CD4-positive, alpha-beta T cell treated with Interleukin-10 for 1 hour (primary cell): ENCODE measurements around the gene SYT3.
A peak's percentile ranks its signal among the peaks of the same experiment; 100 is the strongest.

Experiments
- DNase-seq: peaks from one replicate; pipeline ENCODE4 v3.0.0-alpha.2; 2020

Gene SYT3

DNA sequence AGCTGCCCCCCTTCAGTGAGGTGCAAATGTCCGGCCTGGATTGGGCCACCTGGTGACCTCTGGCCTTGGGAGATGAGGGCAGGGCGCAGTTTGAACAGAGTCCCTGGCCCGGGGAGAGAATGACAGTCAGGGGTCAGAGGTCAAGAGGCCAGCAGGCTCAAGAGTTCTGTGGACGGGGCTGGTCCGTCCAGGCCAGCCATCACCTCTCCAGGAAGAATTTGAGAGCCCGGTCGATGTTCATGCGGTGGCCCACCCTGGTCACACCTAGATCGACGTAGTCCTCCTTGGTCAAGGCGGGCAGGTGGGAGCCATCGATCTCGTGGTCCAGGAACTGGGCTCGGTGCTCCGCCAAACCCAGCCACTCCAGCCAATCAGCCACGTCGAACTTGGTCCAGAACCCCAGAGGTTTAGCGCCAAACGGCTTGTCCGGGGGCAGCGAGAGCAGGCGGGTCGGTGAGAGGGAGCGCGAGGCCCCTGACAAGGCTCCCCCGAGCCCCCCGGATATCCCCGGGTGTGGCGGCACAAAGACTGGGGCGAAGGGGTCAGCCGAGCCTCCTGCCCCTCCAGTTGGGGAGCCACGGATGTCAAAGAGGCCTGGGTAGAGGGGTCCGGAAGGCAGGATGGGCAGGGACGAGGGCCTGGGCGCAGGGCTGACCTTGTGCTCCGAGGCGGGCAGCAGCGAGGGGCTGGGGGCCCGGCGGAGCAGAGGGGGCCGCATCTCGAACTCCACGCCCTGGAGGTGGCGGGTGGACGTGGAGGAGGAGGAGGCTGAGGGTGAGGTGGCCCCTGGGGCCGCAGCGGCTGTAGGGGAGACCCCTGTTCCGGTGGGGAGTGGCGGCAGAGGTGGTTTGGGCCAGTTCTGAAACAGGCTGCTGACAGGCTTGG, 22.3 kb upstream of the SYT3 start:
- DNase-seq, result no peak

GRCh38 chr19:50661023-50661422, 21.3 kb upstream of the SYT3 start:
- DNase-seq, result no peak

DNA sequence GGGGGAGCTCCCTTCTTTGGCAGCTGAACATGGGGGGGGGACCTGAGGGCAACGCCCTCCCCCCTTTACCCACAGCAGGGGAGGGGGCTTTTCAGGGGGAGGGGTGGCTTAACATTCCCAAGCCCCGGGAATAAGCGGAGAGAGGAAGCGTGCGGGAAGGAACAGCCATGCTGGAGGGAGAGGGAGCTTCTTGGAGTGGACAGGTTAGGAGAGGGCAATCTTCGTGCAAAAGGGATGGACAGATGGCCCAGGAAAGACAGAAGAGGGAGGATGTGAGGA, 20.3 kb upstream of the SYT3 start:
- DNase-seq, result no peak

DNA sequence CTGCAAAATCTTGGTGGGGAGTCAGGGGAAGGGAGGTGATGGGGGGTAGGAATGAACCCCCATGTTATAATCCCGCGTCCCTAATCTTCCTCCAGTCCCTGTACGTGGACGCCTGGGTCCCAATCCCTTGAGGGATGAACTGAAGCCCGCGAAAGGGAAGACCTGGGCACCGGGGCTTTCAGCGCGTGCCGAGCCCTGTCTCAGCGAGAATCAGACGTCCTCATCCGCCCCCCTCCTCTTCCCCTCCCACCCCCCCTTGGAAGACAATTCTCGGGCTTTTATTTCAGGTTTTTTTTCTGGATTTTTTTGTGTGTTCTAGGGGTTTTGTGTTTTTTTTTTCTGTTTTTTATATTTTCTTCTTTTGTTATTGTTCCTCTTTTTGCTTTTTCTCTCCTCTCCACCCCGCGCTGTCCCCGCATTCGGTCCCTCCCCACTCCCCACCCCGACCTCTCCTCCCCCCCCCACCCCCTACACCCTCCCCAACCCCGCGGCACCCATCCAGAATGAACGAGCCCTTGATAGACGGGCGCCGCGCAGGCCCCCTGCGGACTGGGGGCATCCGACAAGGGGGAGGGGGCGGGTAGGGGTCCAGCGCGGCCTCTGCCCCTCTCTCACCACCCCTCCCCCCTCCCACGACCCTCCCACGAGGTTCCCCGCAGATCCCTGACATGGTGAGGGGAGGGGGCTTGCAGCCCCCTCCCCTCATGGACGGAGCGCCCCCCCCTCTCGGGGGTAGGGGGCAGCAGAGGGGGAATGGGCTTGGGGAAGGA, 19.8 kb upstream of the SYT3 start:
- DNase-seq, result no peak

- peak; percentile 56 for DNase-seq
Measured at GRCh38 chr19:50658441-50659317, 19.0 kb upstream of the SYT3 start.

DNA sequence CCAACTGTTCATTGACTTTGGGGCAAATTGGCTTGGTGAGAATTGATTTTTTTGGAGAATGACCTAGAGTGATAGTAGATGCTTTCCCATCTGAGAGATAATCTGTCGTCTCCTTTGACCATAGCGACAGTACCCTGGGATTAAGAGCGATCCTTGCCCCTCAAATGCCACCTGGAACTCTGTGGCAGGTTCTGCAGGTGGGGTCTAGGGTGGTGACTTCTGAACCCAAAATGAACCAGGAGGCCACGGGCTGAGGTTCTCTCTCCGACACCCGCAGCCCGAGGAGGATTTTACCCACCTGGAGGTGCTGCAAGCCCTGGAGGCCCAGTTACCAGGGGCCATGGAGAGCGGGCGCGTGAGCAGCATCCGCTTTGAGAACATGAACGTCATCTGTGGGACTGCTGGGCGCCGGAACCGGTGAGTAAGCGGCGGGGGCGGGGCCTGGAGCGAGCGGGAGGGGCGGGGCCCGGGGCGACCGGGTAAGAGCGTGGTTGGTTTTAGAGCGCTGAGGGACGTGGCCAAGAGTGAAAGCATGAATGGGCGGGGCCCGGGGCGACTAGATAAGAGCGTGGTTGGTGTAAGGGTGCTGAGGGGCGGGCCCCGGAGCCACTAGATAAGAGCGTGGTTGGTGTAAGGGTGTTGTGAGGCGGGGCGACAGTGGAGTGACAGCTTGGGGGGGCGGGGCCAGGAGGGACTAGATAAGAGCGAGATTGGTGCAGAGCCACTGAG, 18.2 kb upstream of the SYT3 start:
- peak; percentile 79 for DNase-seq

- no peak for DNase-seq
Measured at GRCh38 chr19:50657222-50657669, 17.6 kb upstream of the SYT3 start.

DNA sequence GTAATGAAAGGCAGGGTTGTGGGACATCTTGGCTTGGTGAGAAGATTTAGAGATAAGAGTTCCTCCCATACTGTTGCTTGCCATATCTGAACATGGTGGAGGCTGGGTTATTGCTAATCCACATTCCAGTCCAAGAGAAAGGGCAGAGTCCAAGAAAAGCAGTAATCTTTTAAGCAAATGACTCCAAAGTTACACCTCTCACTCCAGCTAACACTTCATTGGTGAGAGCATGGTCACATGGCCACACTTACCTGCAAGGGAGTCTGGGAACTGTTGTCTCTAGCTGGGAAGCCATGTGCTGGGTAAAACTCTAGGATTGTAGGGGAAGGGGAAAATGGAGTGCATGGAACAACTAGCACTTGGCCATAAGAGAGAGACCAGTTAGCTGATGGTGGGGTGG, 15.2 kb upstream of the SYT3 start:
- no peak for DNase-seq

GRCh38 chr19:50652722-50653121, 13.0 kb upstream of the SYT3 start:
- DNase-seq, result no peak

DNA sequence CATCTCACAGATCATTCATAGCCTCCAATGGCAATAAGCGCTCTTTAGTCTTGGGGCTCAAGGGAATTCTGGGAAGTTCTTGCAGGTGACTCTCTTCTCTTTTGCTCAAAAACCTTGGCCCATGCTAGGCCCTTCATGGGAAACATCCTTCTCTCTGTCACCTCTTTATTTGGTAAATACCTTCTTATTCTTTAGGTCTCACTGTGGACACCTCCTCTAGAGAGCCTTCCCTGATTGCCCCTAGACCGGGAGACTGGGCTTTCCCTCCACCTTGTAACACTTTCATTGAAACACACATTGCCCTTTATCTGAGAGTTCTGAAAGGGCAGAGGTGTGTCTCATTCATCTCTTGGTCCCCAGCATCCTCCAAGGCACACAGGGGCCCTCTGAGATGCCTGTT, 11.5 kb upstream of the SYT3 start:
- DNase-seq, result no peak

DNA sequence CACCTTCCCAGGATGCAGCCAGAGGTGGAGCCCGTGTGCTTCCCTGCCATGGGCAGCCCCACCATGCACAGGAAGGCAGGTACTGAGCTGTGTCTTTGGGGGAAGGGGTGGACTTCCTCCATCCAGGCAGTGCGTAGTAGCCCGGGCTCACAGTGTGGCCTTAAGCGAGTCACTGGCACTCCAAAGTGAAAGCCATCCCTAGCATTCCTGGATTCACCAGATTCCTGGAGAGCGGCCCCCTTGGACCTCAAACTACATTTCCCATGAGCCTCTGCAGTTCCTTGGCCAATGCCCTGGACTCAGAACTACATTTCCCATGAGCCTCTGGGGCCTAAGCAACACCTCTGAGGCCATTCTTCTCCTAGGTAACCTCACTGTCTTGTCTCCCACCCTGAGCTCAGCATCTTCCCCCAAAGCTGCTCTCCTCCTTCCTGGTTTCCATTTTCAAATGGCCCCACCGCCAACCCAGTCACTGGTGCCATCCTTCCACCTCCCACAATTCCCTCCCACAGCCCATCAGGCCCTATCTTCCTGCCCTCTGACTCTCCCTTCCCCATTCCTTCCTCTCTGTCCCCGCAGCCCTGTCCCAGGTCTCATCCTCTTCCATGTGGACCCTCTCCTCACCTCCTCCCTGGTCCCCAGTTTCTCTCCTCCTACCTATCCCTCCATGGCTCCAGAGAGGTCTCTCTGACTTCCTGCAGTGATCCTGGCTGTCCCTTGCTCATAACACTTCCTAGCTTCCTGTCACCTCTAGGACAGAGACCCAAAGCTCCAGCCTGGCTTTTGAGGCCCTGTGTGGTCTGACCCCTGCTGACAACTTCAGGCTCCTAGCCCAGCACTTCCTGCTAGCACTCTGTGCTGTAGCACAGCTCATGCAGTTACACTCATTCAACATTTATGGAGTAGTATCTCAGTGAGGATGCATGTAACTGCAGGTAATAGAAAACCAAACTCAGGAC, 10.0 kb upstream of the SYT3 start, which contains the start of gene C19orf81:
C19orf81 (plus strand) TSS at position 13 of the 959 bp plus-strand sequence; CDS start at position 13, 0 bp downstream.
- DNase-seq, result no peak

- no peak for DNase-seq
Measured at GRCh38 chr19:50648659-50649058, 9.0 kb upstream of the SYT3 start.

- no peak for DNase-seq
Measured at GRCh38 chr19:50647879-50648615, 8.4 kb upstream of the SYT3 start.

DNA sequence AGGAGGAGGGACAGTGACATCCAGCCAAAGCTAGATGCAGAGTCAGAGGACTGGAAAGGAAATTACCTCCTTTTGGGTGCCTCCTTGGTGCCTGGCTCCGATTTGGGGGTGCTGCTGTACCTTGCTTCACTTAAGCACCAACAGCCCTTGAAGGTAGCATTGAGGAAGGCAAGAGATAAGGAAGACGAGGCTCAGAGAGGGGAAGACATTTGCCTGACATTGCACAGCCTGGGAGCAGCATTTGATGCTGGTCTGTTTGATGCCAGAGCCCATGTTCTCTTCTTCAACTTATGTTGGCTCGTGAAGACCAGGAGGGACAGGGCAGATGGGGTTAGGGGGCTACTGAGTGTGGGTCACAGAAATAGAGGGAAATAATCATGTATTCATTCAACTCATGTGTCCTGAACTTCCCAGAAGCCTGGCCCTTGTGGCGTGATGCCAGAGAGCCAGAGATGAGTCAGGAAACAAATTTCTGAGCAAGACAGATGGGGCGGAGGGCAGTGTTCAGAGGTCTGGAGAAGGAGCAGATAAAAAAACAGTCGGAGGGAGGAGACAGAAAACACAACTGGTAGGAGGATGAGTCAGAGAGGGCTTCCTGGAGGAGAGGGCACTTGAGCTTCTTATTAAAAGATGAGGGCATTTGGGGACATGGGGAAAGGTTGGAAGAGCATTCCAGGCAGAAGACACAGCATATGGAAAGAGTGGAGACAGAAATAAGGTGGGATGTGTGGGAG, 6.6 kb upstream of the SYT3 start:
- DNase-seq, result no peak

- no peak for DNase-seq
Measured at GRCh38 chr19:50645107-50645506, 5.4 kb upstream of the SYT3 start.

- no peak for DNase-seq
Measured at GRCh38 chr19:50644315-50644915, 4.7 kb upstream of the SYT3 start.

- DNase-seq, result no peak
Measured at GRCh38 chr19:50640368-50640767, 687 bp upstream of the SYT3 start.

- DNase-seq, result no peak
Measured at GRCh38 chr19:50638600-50638999, 1.1 kb downstream of the SYT3 start.

GRCh38 chr19:50636317-50637085, 3.2 kb downstream of the SYT3 start:
- DNase-seq, result no peak
